ENCODE measurements around the gene STEAP1B.
"Not testable (repeated sequence)": the region's sequence is repeated elsewhere in the genome, so short reads cannot be mapped to it uniquely, and the experiment has no call there.

The STEAP1B gene

DNA sequence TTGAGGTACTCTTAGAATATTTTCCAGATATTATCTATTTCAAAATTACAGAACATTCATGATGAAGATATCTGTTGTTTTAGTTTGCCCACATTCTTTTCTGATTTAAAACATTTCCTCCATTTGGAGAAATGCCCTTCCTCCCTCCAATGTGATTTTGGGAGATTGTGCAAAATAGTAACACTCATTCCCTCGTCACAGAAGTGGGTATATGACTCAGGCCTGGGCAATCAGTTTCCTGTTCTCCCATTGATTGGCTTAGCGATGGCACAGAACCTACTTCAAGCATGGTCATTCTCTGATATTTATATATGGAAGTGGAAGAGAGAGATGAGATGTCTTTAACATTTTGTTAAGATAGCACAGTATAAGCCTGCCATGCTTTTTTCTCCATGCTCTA is 3.1 kb downstream of the STEAP1B start:
- not testable (repeated sequence) for DNase-seq (ENCODE audit: low read depth)

DNA sequence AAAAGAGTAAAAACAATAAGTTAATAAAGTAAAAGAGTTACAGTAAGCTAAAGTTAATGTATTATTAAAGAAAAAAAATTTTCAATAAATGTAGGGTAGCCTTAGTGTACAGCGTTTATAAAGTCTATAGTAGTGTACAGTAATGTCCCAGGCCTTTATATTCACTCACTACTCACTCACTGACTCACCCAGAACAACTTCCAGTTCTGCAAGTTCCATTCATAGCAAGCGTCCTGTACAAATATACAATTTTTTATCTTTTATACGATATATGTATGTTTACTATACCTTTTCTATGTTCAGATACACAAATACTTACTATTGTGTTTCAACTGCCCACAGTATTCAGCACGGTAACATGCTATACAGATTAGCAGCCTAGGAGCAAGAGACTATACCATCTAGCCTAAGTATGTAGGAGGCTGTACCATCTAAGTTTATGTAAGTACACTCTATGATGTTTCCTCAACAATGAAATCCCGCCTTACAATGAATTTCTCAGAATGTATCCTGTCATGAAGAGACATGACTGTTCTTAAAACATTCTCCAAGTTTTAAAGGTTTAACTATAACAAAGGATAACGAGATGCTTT is 3.6 kb downstream of the STEAP1B start:
- peak; percentile 22 for DNase-seq (ENCODE audit: low read depth)

DNA sequence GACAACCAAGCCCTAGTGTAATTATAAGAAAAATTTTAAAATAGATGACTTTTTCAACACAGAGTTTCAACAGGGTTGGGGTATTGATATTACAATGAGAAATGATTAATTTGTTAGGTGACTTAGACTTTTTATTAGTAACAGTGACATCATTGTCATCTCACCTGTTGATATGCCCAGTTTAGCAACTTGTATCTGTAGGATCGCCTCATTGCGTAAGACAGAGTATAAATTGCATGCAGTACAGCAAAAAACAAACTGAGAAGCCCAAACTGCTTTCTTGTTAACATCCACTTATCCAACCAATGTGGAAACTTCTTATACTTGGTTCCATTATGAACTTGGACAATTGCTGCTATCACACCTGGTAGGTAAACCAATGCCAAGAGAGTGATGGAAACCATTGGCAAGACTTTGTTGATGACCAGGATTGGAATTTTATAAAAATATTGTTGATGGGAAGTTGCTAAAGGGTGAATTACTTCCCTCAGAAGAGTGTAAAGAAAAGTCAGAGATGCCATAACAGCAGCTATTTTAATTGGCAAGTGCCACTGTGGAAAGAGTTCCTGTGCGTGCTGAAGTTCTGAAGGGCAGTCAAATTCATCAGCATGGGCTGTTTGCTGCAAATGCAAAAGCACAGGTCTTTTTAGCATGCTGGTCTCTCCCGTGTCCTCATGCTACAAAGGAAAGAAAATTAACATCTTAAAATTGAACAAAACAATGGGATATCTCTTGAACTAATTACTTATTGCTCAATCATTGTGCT is 6.6 kb downstream of the STEAP1B start:
- DNase-seq (ENCODE audit: low read depth) = not testable (repeated sequence)

DNA sequence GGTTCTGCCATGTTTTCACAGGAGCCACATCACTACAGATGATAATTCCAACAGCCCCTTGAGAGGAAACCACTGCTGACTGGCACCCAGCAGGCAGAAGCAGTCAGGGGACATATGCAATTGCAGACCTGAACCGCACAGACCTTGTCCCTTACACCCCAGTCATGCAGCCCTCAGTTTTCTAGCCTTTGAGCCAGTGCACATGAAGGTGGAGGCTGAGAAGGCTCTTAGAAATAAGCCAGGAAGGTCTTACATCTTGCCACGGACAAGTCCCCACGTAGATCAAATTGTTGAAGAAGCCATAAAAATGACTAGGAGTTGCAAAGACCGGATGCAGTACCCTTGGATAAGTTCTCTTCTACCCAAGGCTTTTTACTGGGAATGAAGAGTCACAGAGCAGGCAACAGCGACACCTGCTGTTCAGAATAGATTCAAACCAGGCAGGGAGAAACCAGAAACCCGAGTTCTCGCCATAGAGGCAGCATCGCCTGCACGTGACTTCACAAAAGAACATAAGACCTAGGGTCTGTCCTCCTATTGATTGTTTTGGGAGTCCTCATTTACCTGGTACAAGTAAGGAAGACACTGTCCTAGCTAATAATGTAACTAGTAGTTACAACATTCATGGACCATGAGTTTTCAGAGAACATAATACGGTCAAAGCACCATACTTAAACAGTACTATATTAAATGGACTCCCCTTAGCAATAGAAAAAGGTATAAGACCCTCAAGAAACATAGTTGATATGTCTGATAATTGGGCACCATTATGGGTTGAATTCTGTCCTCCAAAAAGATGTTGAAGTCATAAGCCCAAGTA is 11.1 kb downstream of the STEAP1B start:
- peak; percentile 58 for DNase-seq (ENCODE audit: low read depth)

DNA sequence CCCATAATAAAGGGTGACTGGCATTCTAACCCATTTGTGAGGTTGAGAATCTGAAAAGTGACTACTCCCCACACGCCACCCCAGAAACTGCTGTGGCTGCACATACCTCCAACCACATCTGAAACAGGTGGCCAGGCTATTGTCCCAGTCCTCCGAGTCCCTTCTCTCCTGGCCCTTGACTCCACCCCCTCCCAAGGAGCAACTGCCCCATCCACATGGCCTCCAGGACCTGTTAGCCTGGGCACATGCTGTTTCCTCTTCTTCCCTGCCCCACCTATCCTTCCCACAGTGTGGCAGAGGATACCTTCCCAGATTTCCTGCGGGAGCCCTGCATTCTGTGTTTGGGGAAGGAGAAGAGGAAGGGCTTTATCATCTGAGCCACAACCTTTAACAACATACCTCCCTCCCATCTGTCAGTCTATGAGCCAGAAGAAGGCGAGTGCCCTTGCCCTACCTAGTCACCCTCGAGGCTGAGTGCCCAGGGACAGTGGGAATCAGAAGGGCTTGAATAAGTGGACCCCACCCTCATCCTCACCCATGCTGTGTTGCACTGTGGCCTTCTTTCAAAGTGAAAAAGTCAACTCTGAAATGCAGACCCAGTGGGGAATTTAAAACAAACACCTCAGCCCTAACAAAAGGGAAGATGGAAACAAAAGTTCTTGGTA is 11.9 kb downstream of the STEAP1B start:
- no peak for DNase-seq (ENCODE audit: low read depth)

DNA sequence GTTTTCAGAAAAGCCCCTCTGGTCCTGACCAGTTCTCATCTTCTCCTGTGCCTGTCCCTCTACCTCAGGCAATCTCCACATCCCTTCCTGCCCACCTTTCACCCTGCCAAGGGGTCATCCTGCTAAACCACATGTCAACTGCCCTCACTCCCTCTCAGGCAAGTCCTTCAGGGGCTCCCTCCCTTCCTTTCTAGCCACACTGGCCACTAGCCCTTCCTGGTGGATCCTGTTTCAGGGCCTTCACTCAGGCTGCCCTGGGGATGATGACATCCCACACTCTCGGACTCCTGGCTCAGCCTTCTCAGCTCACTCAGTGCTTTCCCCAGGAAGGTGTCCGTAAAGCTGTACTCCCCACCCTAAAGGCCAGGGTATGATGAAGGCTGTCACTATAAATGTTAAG is 13.4 kb downstream of the STEAP1B start:
- peak; percentile 9 for DNase-seq (ENCODE audit: low read depth)

DNA sequence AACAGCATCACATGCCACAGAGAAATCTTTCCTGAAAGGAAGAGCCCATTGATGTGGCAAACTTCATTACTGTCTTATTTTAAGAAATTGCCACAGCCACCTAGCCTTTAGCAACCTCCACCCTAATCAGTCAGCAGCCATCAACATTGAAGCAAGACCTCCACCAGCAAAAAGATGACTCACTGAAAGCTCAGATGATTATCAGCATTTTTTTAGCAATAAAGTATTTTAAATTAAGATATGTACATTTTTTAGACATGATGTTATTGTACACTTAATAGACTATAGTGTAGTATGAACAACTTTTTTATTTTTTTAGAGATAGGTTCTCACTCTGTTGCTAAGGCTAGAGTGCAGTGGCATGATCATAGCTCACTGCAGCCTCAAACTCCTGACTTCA is 14.8 kb downstream of the STEAP1B start:
- DNase-seq (ENCODE audit: low read depth) = peak; percentile 41

DNA sequence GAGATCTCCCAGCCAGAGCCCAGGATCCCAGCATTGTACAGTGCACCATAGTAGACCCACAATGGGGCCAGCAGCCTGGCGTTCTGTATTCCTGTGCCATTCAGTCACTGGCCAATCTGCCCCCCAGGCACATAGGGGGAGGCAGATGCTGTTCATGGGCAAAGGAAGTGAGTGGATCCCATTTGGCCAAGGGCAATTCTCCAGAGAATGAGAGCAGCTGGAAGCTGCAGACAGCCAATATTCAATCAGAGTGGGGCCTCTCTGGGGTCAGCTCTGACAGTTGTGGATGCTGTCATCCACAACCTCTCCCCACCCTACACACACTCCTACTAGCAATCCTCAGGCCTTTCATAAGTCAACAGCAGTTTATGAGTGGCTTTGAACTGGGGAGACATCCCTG is 17.5 kb downstream of the STEAP1B start:
- no peak for DNase-seq (ENCODE audit: low read depth)

DNA sequence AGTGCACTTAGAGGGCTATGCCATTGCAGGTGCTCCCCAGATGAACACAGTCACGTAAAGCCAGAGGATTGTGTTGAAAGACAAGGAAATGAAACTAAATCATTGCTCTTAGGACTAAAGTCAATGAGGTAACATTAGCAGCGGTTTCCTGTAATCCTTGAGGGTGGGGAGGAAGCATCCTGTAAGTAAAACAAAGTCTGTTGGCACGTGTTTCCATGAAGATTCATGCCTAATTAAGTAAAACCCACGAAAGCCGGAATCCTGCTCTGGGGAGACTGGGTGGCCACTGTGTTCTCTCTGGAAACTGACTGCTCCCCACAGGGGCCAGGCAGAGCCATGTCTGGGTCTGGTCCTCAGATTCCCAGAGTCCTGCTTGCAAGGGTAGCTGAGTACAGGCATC is 18.3 kb downstream of the STEAP1B start:
- DNase-seq (ENCODE audit: low read depth) = peak; percentile 47

DNA sequence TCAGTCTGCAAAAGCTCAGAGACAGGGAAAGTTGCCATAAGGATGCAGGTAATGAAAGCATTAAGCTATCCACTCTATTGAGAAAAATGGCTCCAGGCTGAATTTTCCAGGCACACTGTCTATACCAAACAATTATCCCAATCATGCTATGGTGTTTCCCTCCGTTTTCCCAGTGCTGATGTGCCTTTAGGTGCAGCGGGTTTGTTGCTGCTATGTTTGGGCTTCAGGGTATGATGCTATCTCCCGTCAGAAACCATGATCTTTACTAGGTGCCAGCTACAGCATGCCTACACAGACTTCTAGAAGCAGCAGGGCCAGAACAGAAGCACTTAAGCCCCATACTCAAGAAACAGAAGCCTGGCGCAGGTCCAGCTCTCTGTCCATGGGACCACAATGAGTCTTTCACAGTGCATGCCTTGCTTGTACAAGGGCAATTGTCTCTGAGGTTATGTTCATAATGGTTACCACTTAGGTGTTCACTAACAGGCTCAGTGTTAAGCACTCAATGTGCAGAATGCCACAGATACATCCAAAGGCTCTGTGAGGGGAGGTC is 19.4 kb downstream of the STEAP1B start:
- DNase-seq (ENCODE audit: low read depth) = no peak

DNA sequence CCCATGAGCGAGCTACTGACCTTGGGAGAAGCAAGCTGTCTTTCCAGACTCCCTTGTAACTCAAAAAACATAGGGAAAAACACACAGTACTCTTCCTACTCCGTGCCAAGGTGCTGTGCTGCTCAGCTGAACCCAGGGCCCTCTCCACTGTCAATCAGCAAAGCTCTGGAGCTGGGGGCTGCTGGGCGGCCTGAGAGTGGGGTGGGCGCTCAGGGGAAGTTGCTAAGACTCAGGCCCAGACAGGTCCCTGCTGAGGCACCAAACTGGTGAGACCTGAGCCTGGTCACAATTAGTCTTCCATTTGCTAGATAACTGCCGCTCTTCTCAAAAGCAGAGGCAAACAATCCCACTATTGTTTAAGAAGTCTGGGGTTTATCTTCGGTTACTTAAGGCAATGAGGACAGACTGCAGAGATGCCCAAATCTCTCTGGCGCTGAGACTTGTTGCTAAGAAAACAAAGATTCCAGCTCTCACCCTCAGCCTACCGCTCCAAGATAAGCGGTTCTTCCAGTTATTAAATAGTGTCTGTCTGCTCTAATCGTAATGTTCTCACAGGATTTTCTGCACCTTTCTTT is 22.0 kb downstream of the STEAP1B start:
- no peak for DNase-seq (ENCODE audit: low read depth)

DNA sequence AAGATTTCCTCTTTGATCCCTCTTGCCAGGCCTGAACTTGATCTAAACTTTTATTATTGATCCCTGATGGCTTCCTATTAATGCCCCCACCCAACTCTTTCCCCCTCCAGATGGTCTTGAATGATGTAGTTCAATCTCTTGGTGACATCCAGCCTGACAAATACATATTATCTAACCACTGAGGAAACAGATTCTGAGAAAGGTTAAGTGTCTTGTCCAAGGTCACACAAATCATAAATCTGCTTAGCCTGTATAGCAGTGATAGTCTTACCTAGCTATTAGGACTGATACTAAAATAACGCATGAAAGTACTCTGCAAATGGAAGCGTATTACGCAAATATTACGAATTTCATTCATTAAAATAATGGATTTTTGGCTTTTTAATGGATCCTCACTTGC is 22.7 kb downstream of the STEAP1B start:
- DNase-seq (ENCODE audit: low read depth) = no peak

DNA sequence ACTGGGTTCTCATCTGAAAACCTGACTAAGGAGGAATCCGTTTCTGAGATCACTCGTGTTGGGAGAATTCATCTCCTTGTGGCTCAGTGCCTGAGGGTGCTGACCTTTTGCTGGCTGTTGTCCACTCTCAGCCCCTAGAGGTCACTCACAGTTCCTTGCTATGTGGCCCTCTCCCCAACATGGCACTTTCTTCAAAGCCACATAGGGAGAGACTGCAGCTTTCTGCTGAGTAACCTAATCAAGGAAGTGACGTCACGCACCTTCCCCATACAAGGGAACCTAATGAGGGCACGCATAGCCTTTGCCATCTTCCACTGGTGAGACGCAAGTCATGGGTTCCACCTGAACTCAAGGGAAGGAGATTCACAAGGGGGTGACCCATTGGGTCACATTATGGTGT is 23.2 kb downstream of the STEAP1B start:
- DNase-seq (ENCODE audit: low read depth) = no peak

DNA sequence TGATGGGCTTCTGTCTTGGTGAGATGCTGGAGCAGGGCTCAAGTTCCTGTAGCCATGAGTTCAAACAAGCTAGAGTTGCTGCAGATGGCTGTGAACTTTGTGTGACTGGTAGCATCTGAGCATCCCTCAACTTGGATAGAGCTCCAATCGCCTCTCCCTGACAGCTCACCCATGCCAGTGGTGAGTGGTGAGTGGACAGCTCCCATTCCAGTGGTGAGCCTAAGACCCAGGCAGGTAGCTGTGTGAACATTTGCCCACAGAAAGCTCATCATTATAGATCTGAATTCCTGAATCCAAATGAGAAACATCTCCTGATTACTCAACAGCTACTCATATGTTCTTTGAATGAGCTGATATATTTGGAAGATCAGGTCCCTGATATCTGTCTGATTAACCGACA is 25.3 kb downstream of the STEAP1B start:
- no peak for DNase-seq (ENCODE audit: low read depth)

DNA sequence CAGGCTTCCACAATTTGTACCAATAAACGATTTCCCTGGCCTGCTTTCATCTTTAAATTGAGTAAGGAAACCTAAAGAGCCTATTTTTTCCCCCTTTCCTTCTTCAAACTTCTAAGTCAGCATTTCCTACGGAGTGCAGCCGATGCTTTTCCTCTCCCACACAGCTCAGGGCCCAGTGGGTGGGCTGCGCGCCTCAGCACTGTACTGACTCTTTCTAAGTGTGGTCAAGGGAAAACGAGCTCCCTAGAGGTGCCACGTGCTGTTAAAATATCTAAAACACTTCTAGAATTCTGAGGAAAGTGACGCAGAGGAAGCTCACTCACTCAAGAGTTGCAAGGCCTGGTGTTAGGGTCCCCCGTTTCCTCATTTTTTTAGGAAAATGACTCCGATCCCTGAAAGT is 29.0 kb downstream of the STEAP1B start:
- DNase-seq (ENCODE audit: low read depth) = no peak

DNA sequence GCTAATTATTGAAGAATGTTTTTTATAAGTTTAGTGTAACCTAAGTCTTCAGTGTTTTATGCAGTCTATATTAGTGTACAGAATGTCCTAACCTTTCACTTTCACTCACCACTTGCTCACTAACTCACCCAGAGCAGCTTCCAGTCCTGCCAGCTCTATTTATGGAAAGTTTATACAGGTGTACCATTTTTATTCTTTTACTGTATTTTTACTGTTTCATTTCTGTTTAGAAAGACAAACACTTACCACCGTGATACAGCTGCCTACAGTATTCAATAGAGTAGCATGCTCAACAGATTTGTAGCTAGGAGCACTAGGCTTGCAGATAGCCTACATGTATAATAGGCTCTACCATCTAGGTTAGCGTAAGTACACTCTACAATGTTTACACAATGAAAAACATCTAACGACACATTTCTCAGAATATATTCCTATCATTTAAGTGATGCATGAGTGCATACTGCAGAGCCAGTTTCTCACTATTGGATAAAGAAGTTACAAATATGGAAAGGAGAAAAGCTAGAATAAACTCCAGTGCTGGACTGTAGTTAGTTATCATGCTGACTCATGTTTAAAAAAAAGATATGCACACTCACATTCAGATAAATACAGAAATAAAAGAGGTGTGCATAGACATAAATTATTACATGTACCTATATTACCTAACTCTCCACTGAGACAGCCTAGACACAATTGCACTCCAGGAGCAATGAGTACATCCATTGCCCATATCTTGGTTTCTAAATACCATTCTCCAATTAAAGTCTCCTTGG is 30.4 kb downstream of the STEAP1B start:
- DNase-seq (ENCODE audit: low read depth) = no peak

DNA sequence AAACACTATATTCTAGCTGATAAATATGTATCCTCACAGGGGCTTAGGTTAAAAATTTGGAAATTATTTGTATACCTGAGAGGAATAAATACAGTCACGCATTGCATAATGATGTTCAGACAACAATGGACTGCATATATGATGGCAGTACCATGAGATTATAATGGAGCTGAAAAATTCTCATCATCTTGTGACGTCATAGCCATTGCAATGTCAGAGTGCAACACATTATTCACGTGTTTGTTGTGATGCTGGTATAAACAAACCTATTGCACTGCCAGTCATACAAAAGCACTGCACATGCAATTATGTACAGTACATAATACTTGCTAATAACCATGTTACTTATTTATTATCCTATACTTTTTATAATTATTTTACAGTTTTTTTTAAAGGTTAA is 31.4 kb downstream of the STEAP1B start:
- no peak for DNase-seq (ENCODE audit: low read depth)

DNA sequence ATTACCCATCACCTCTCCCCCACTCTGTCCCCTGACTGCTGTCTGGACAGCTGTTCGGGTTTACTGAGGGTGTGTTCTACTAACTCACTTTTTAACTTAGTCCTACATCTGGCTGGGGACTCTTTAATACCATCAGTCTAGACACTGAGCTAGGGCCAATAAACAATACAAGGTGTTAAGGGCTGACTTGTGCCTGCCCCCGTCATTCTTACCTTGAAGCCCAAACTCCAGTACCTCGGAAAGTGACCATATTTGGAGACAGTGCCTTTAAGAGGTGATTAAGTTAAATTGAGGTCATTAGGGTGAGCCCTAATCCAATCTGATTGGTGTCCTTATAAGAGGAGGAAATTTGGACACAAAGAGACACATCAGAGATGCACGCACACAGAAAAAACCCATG is 35.7 kb downstream of the STEAP1B start:
- DNase-seq (ENCODE audit: low read depth) = no peak

DNA sequence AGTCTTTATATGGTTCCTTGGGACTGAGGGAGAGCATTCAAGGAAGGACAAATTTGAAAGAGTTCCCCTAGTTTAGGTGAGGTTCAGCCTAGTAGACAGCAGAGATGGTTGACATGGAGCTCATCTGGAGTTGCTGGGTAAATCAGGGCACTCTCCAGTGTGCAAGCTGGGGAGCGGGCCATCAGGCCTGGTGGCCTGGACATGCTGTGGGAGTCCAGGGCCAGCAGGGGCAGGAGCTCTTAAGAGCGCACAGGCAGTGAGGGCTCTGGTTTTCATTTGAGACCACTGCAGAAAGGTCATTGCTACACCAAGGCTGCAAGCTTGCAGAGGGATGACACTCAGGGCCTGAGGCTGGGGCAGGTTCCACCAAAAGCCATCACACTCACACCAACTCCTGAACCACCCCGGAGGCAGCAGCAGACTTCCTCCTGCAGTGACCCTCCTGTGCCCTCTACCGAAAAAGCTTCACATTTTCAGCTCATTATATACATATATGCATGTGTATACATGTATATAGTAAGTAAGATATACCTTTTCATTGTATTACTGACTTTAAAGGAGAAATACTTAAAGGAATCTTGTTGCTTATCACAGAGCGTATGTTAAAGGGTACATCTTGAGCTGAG is 39.5 kb downstream of the STEAP1B start:
- DNase-seq (ENCODE audit: low read depth) = no peak

DNA sequence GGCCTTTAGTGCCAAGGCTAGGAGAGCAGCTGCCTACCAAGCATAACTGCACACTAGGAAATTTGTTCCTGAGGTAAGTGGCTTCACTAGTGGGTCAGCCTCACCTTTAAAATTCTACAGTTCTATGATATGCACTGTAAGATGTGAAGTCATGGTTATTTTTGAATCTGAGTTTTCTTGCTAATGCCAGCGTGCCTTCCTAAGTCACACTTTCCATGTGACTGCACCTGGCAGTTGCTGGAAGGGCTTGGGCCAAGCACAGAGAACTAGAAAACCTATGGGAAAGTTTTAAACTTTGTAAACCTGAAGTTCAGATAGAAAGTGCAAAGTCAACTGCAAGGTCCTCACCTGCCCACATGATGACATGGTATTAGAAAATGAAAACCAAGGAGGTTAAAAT is 42.5 kb downstream of the STEAP1B start:
- DNase-seq (ENCODE audit: low read depth) = no peak

DNA sequence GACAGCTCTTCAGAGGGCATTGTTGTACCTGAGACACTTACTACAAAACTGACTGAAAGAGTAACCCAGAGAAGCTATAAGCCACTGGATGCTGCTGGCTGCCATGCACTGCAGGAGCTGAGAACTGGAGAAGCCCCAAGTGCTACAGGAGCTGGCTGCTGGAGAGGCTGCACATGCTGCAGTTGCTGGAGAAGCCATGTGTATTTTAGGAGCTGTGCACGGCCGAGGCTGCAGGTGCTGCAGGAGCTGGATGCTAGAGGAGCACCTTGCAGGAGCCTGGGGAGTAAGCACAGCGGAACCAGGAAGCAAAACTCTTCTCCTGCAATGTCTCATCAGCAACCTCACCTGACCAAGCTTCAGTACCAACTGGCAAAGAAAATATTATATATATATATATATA is 45.5 kb downstream of the STEAP1B start:
- DNase-seq (ENCODE audit: low read depth) = no peak
